IMR-90 (cell line): ENCODE results near the gene BANP. TPM values are rescaled to one million over a fixed set of nuclear protein-coding genes. Genes with fewer than 3 reads are reported as not detected.
"Not testable (repeated sequence)": the region's sequence is repeated elsewhere in the genome, so short reads cannot be mapped to it uniquely, and the experiment has no call there.

Experiments
- ATAC-seq: fragments of 200-7000 bp; cut with Tn5 transposase; 2 replicates; pipeline ENCODE4 v1.9.1; 2020; ENCODE audit warnings: low read depth, mild to moderate bottlenecking, moderate library complexity
- BruUV-seq: library from RNA; stranded (reverse); fragments of 400-500 nt; replicated peaks from 2 replicates; lab custom pipeline; 2021; lab: Mats Ljungman, UMichigan
- CTCF ChIA-PET: fragments of 300-600 bp; formaldehyde crosslinking; extraction: SDS; loops from one replicate; lab custom pipeline; 2021; ENCODE audit warnings: antibody characterized with exemption; lab: Yijun Ruan, JAX
- POLR2A ChIA-PET: fragments of 300-600 bp; sonication (Branson Sonifier 250); formaldehyde crosslinking; loops from one replicate; lab custom pipeline; 2022; ENCODE audit warnings: antibody characterized with exemption; ENCODE audit not compliant: unreplicated experiment; lab: Charles Lee
- DNase-seq: peaks from one replicate; pipeline ENCODE4 v3.0.0; 2013
- H2AFZ ChIP-seq: replicated peaks from 2 replicates; pipeline ENCODE3; 2013; ENCODE audit warnings: low read length, mild to moderate bottlenecking; ENCODE audit not compliant: poor library complexity
- H2AK5ac ChIP-seq: 2 replicates; pipeline ENCODE4 v1.6.1; 2013; ENCODE audit warnings: low read depth, low read length, inconsistent platforms
- H2AK9ac ChIP-seq: replicated peaks from 2 replicates; pipeline ENCODE3; 2013; ENCODE audit warnings: mild to moderate bottlenecking, low read depth, low read length, moderate library complexity; ENCODE audit not compliant: poor library complexity
- H2BK120ac ChIP-seq: 2 replicates; pipeline ENCODE4 v1.6.1; 2013; ENCODE audit warnings: low read depth, low read length, inconsistent platforms
- H2BK15ac ChIP-seq: 3 replicates; pipeline ENCODE4 v1.6.1; 2013; ENCODE audit warnings: low read depth, low read length, inconsistent platforms
- H2BK20ac ChIP-seq: 2 replicates; pipeline ENCODE4 v1.6.1; 2013; ENCODE audit warnings: low read depth, mild to moderate bottlenecking, inconsistent platforms, low read length, moderate library complexity
- H2BK5ac ChIP-seq: 2 replicates; pipeline ENCODE4 v1.6.1; 2013; ENCODE audit warnings: mild to moderate bottlenecking, low read depth, low read length, inconsistent platforms; ENCODE audit not compliant: poor library complexity, severe bottlenecking
- H3K14ac ChIP-seq: replicated peaks from 2 replicates; pipeline ENCODE4 v1.6.1; 2013; ENCODE audit warnings: low read depth, low read length, inconsistent platforms
- H3K18ac ChIP-seq: 2 replicates; pipeline ENCODE4 v1.6.1; 2013; ENCODE audit warnings: low read depth, low read length, control low read depth
- H3K23ac ChIP-seq: 2 replicates; pipeline ENCODE4 v1.6.1; 2013; ENCODE audit warnings: low read depth, low read length, inconsistent platforms
- H3K27ac ChIP-seq: 2 replicates; pipeline ENCODE4 v1.5.1; 2013; ENCODE audit warnings: mild to moderate bottlenecking, control low read depth, low read length; ENCODE audit not compliant: insufficient read depth
- H3K27me3 ChIP-seq: 2 replicates; pipeline ENCODE4 v1.6.1; 2013; ENCODE audit warnings: low read length; ENCODE audit not compliant: control insufficient read depth, insufficient read depth
- H3K36me3 ChIP-seq: 2 replicates; pipeline ENCODE4 v1.6.1; 2013; ENCODE audit warnings: low read length, mixed read lengths; ENCODE audit not compliant: control insufficient read depth, insufficient read depth
- H3K4ac ChIP-seq: 2 replicates; pipeline ENCODE4 v1.6.1; 2013; ENCODE audit warnings: low read depth, low read length, inconsistent platforms
- H3K4me1 ChIP-seq: 2 replicates; pipeline ENCODE4 v1.6.1; 2013; ENCODE audit warnings: low read length, mixed read lengths; ENCODE audit not compliant: control insufficient read depth, insufficient read depth
- H3K4me2 ChIP-seq: 2 replicates; pipeline ENCODE4 v1.6.1; 2013; ENCODE audit warnings: low read depth, mild to moderate bottlenecking, control low read depth, low read length, moderate library complexity
- H3K4me3 ChIP-seq: 2 replicates; pipeline ENCODE4 v1.5.1; 2013; ENCODE audit warnings: low read depth, mild to moderate bottlenecking, control low read depth, low read length, moderate library complexity; ENCODE audit not compliant: insufficient read depth
- H3K56ac ChIP-seq: 2 replicates; pipeline ENCODE4 v1.6.1; 2013; ENCODE audit warnings: low read length, inconsistent platforms; ENCODE audit not compliant: insufficient read depth; ENCODE audit errors: extremely low read depth
- H3K79me1 ChIP-seq, 2 experiments: 2 replicates each; pipeline ENCODE4 v1.6.1; 2013; ENCODE audit warnings: low read length in 2 of 2, inconsistent platforms in 1 of 2, low read depth in 1 of 2
- H3K9ac ChIP-seq: 2 replicates; pipeline ENCODE4 v1.6.1; 2013; ENCODE audit warnings: low read depth, low read length, control low read depth
- H3K9me1 ChIP-seq: 2 replicates; pipeline ENCODE4 v1.6.1; 2013; ENCODE audit warnings: low read length, inconsistent platforms; ENCODE audit not compliant: insufficient read depth
- H3K9me3 ChIP-seq: 2 replicates; pipeline ENCODE4 v1.6.1; 2013; ENCODE audit warnings: low read length; ENCODE audit not compliant: control insufficient read depth, insufficient read depth
- H4K20me1 ChIP-seq: 2 replicates; pipeline ENCODE4 v1.6.1; 2013; ENCODE audit warnings: low read length, inconsistent platforms; ENCODE audit not compliant: insufficient read depth
- H4K5ac ChIP-seq: 2 replicates; pipeline ENCODE4 v1.6.1; 2013; ENCODE audit warnings: mild to moderate bottlenecking, low read depth, low read length, control low read depth
- H4K8ac ChIP-seq, 2 experiments: 2 replicates each; pipeline ENCODE4 v1.6.1; 2013; ENCODE audit warnings: low read depth in 2 of 2, low read length in 2 of 2, control low read depth in 1 of 2, inconsistent platforms in 1 of 2
- H4K91ac ChIP-seq: 2 replicates; pipeline ENCODE4 v1.6.1; 2013; ENCODE audit warnings: low read depth, low read length, inconsistent platforms; ENCODE audit not compliant: insufficient read depth
- BHLHE40 ChIP-seq: fragments of 150-350 bp; IDR thresholded peaks from 2 replicates; pipeline ENCODE4 v1.6.1; 2016; ENCODE audit warnings: mild to moderate bottlenecking, low read depth, low read length
- CEBPB ChIP-seq: IDR thresholded peaks from 2 replicates; pipeline ENCODE4 v1.6.1; 2012; ENCODE audit warnings: low read depth, low read length, improper control_type of control experiment
- CHD1 ChIP-seq: IDR thresholded peaks from 2 replicates; pipeline ENCODE4 v1.6.1; 2012; ENCODE audit warnings: low read depth, low read length, improper control_type of control experiment
- FOS ChIP-seq: fragments of 150-350 bp; IDR thresholded peaks from 2 replicates; pipeline ENCODE4 v1.6.1; 2016; ENCODE audit warnings: low read depth, low read length
- MAZ ChIP-seq: IDR thresholded peaks from 2 replicates; pipeline ENCODE4 v1.6.1; 2012; ENCODE audit warnings: low read depth, mild to moderate bottlenecking, low read length, improper control_type of control experiment, moderate library complexity, borderline replicate concordance
- POLR2A ChIP-seq: IDR thresholded peaks from 2 replicates; pipeline ENCODE4 v1.6.1; 2012; ENCODE audit warnings: mild to moderate bottlenecking, low read depth, low read length
- RAD21 ChIP-seq: IDR thresholded peaks from 2 replicates; pipeline ENCODE4 v1.6.1; 2012; ENCODE audit warnings: low read length, improper control_type of control experiment
- RFX5 ChIP-seq: IDR thresholded peaks from 2 replicates; pipeline ENCODE4 v1.8.0; 2012; ENCODE audit warnings: low read depth, mild to moderate bottlenecking, low read length, moderate library complexity
- SMC3 ChIP-seq: fragments of 150-350 bp; IDR thresholded peaks from 2 replicates; pipeline ENCODE4 v1.6.1; 2016; ENCODE audit warnings: low read depth, mild to moderate bottlenecking, antibody characterized with exemption, low read length, moderate library complexity
- WGBS, 2 experiments: methylation state at CpG; one replicate each; pipeline versions ENCODE4 v1.1.5 to v1.1.7; 2013; ENCODE audit warnings: missing lambda C conversion rate in 2 of 2; ENCODE audit not compliant: insufficient read length in 1 of 2; ENCODE audit errors: extremely low coverage in 2 of 2; 5-methylcytosine and 5-hydroxymethylcytosine counted together
- dilution Hi-C: fragments of 300-500 bp; cut with HindIII; formaldehyde crosslinking; loops from one replicate; pipeline ENCODE4 v1.14.3; 2018; ENCODE audit warnings: low sequenced_read_pairs; ENCODE audit not compliant: unreplicated experiment
- in situ Hi-C: fragments of 300-500 bp; cut with MboI; formaldehyde crosslinking; loops from 3 replicates; pipeline ENCODE4 v1.14.3; 2019; ENCODE audit warnings: low sequenced_read_pairs, inconsistent platforms, mixed read lengths
- intact Hi-C: fragments of 100-400 bp; cut with micrococcal nuclease; formaldehyde crosslinking; loops from 2 replicates; pipeline ENCODE4 v1.10.0; 2022
- polyA plus RNA-seq, 3 experiments: library from polyadenylated mRNA; depleted of rRNA; stranded (reverse); fragments of >200 nt; gene quantifications; 2 replicates each; pipeline ENCODE4 v1.2.3, GENCODE V29; 2012; ENCODE audit warnings: low replicate concordance in 1 of 3
- total RNA-seq: library from RNA; depleted of rRNA; stranded (reverse); fragments of >200 nt; gene quantifications from 2 replicates; pipeline ENCODE4 v1.2.3, GENCODE V29; 2012
- TF ChIP-seq, protein P1 (sequence below): conservative IDR thresholded peaks from 2 replicates; pipeline ENCODE4 v1.5.1; 2012; ENCODE audit warnings: mild to moderate bottlenecking, low read depth, low read length, improper control_type of control experiment

The BANP gene
- total and polyA plus RNA-seq, 2 of the 4 experiments (the other 2 are of a cell fraction), result 17.4 to 17.9 TPM

DNA sequence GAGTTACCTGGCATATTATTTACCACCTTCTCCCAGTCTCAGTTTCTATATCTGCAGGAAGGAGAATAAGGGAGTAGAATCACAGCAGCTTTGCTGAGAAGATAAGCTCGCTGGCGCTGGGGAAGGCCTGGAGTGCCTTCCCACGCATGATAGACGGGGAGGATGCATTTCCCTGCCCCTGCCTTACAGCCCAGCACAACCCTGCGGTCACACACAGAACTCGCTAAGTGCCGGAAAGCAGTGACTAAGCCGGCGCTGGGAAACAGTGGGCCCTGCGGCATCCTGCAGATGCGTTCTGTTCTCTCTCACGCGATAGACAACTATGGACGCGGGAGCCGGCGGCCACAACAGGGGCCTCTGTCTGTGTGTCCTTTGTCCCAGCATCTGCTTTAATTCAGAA is 19.7 kb upstream of the BANP start:
- POLR2A ChIA-PET, result no interaction called here
- H3K27me3 ChIP-seq, result peaks cover 16% of the 10 kb centered on the region

DNA sequence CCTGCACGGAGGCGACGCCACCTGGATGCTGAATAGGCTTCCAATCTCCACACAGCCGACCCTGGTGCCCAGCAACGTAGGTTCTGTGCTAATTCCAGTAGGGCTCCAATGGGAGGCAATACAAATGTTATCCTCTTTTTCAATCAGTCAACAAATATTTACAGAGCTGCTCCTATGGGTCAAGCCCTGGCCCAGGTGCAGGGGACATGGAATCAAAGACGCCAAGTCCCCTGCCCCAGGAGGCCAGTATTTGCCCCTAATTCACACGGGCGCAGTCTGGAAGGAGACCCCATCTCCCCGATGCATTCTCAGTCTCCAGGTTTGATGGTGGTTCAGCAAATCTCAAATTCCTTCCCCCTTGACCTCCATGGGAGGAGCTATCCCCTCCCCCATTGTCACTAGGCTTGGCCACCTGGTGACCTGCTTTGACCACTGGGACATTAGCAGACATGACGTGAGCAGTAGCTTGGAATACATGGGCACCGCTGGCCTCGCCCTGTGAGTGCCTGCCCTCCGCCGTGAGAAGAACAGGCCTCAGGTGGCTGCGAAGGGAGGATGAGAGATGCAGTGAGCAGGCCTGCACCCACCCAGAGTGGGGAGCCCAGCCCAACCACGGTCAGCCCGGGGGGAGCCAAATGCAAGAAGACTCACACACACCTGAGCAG is 18.6 kb upstream of the BANP start:
- H3K9me3 ChIP-seq, H3K4me1 ChIP-seq, H3K79me1 ChIP-seq, H4K91ac ChIP-seq, in situ Hi-C loops, H3K4me3 ChIP-seq, H3K36me3 ChIP-seq, intact Hi-C loops, DNase-seq, H3K9ac ChIP-seq, CTCF ChIA-PET, H2BK120ac ChIP-seq, H2AFZ ChIP-seq, H3K27ac ChIP-seq, H3K4me2 ChIP-seq, dilution Hi-C loops, H3K4ac ChIP-seq, H4K5ac ChIP-seq, H2AK5ac ChIP-seq, H3K23ac ChIP-seq, H4K20me1 ChIP-seq, H2BK20ac ChIP-seq, H2BK5ac ChIP-seq, H2AK9ac ChIP-seq, BruUV-seq, H3K56ac ChIP-seq, H2BK15ac ChIP-seq, ATAC-seq, POLR2A ChIA-PET, H3K14ac ChIP-seq, H4K8ac ChIP-seq, H3K9me1 ChIP-seq, H3K18ac ChIP-seq: not testable (repeated sequence)
- H3K27me3 ChIP-seq, result peaks cover 13% of the 10 kb centered on the region
- WGBS, 2 experiments, result 87% methylated on average over 6 of the region's 17 CpGs; no CpG with 5 or more reads in 1 of the 2 experiments

More for the DNA sequence above, 19.7 kb upstream of the BANP start:
- no peaks in the 10 kb centered on the region for H4K20me1 ChIP-seq
- H4K8ac ChIP-seq, result no peak overlapping the region
- no peak overlapping the region for H3K56ac ChIP-seq
- no peak overlapping the region for H3K9ac ChIP-seq
- BruUV-seq, result no TSS peak
- H3K79me1 ChIP-seq, result no peaks in the 10 kb centered on the region
- no peak overlapping the region for H3K27ac ChIP-seq
- H2AK5ac ChIP-seq, result no peak overlapping the region
- no peak overlapping the region for H3K18ac ChIP-seq
- H3K36me3 ChIP-seq, result no peaks in the 10 kb centered on the region
- dilution Hi-C loops, result no loop called here
- CTCF ChIA-PET, result no interaction called here
- TF ChIP-seq MAZ, result no peak
- TF ChIP-seq RAD21, result no peak
- TF ChIP-seq POLR2A, result no peak
- TF ChIP-seq FOS, result no peak
- TF ChIP-seq CHD1, result no peak
- TF ChIP-seq, protein P1, sequence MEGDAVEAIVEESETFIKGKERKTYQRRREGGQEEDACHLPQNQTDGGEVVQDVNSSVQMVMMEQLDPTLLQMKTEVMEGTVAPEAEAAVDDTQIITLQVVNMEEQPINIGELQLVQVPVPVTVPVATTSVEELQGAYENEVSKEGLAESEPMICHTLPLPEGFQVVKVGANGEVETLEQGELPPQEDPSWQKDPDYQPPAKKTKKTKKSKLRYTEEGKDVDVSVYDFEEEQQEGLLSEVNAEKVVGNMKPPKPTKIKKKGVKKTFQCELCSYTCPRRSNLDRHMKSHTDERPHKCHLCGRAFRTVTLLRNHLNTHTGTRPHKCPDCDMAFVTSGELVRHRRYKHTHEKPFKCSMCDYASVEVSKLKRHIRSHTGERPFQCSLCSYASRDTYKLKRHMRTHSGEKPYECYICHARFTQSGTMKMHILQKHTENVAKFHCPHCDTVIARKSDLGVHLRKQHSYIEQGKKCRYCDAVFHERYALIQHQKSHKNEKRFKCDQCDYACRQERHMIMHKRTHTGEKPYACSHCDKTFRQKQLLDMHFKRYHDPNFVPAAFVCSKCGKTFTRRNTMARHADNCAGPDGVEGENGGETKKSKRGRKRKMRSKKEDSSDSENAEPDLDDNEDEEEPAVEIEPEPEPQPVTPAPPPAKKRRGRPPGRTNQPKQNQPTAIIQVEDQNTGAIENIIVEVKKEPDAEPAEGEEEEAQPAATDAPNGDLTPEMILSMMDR, result no peak
- TF ChIP-seq BHLHE40, result no peak
- no peak for TF ChIP-seq RFX5
- TF ChIP-seq SMC3, result no peak
- TF ChIP-seq CEBPB, result no peak
- H3K9me1 ChIP-seq, result no peaks in the 10 kb centered on the region
- ATAC-seq (no peak), DNase-seq (no peak)
- no peak overlapping the region for H3K4me2 ChIP-seq
- no peak overlapping the region for H2BK15ac ChIP-seq
- no peak overlapping the region for H2BK120ac ChIP-seq
- in situ Hi-C loops, result no loop called here
- no peak overlapping the region for H3K4me3 ChIP-seq
- H3K9me3 ChIP-seq, result no peaks in the 10 kb centered on the region
- H3K4ac ChIP-seq, result no peak overlapping the region
- H2AK9ac ChIP-seq, result no peak overlapping the region
- WGBS, 2 experiments, result 93% methylated on average over 8 of the region's 17 CpGs; no CpG with 5 or more reads in 1 of the 2 experiments
- intact Hi-C loops, result no loop called here
- H4K91ac ChIP-seq, result no peak overlapping the region
- H3K14ac ChIP-seq, result no peak overlapping the region
- no peak overlapping the region for H2BK5ac ChIP-seq
- no peak overlapping the region for H2AFZ ChIP-seq
- no peak overlapping the region for H2BK20ac ChIP-seq
- H3K23ac ChIP-seq, result no peak overlapping the region
- no peak overlapping the region for H4K5ac ChIP-seq
- no peaks in the 10 kb centered on the region for H3K4me1 ChIP-seq
